ENCODE data around the gene ATP6AP2.

ATP6AP2 gene

GRCh38 chrX:40632199-40632598, 51.4 kb downstream of the ATP6AP2 start:
- in situ Hi-C loops (cut with HindIII; ENCODE audit: low sequenced_read_pairs), result no loop called here

GRCh38 chrX:40637687-40638086, 56.9 kb downstream of the ATP6AP2 start:
- in situ Hi-C loops (cut with HindIII; ENCODE audit: low sequenced_read_pairs), result no loop called here

GRCh38 chrX:40644176-40644575, 63.4 kb downstream of the ATP6AP2 start:
- in situ Hi-C loops (cut with HindIII; ENCODE audit: low sequenced_read_pairs), result no loop called here

GRCh38 chrX:40644821-40645358, 64.1 kb downstream of the ATP6AP2 start:
- in situ Hi-C loops (cut with HindIII; ENCODE audit: low sequenced_read_pairs), result no loop called here

GRCh38 chrX:40646489-40647306, 65.9 kb downstream of the ATP6AP2 start:
- in situ Hi-C loops (cut with HindIII; ENCODE audit: low sequenced_read_pairs), result no loop called here

- in situ Hi-C loops (cut with HindIII; ENCODE audit: low sequenced_read_pairs), result no loop called here
These were observed 66.8 kb downstream of the ATP6AP2 start, which contains the start of gene CXorf38 for GRCh38 chrX:40647307-40648197. Gene CXorf38, minus strand, starts transcription at chrX:40647561. Its CDS starts 41 bp downstream, at chrX:40647520.

- in situ Hi-C loops (cut with HindIII; ENCODE audit: low sequenced_read_pairs), result loop anchor here (25.0 kb wide), 1 partner anchor 461 kb away; no protein-coding TSS in a partner anchor
These were observed 71.0 kb downstream of the ATP6AP2 start for GRCh38 chrX:40651620-40652223.

- in situ Hi-C loops (cut with HindIII; ENCODE audit: low sequenced_read_pairs), result loop anchor here (25.0 kb wide), 1 partner anchor 460 kb away; no protein-coding TSS in a partner anchor
These were observed 71.9 kb downstream of the ATP6AP2 start for GRCh38 chrX:40652664-40653063.

- in situ Hi-C loops (cut with HindIII; ENCODE audit: low sequenced_read_pairs), result loop anchor here (25.0 kb wide), 1 partner anchor 459 kb away; no protein-coding TSS in a partner anchor
These were observed 72.8 kb downstream of the ATP6AP2 start for GRCh38 chrX:40653535-40653934.

Data from endothelial cell of hepatic sinusoid (primary cell).